ENCODE measurements around the gene TMEM248.

Gene TMEM248

GRCh38 chr7:66921918-66922486, 977 bp downstream of the TMEM248 start:
- H3K27ac ChIP-seq = peak overlapping the region; percentile 90
- no peaks in the 10 kb centered on the region for H3K9me3 ChIP-seq
- H3K4me3 ChIP-seq (ENCODE audit: low read depth in 1 of 2, low read length in 1 of 2) = peak overlapping the region; percentile 67 to 70
- no peak for TF ChIP-seq CTCF (IDR thresholded peaks at IDR 0.05)
- peaks cover 22 to 23% of the 10 kb centered on the region in 2 experiments for H3K4me1 ChIP-seq (ENCODE audit: control insufficient read depth in 1 of 2, insufficient read depth in 1 of 2, low read depth in 1 of 2, low read length in 1 of 2)
- no peaks in the 10 kb centered on the region for H3K27me3 ChIP-seq
- peaks cover 5% of the 10 kb centered on the region for H3K36me3 ChIP-seq

- no peak for TF ChIP-seq CTCF (IDR thresholded peaks at IDR 0.05)
- H3K9me3 ChIP-seq = no peaks in the 10 kb centered on the region
- peaks cover 5% of the 10 kb centered on the region for H3K36me3 ChIP-seq
- H3K4me3 ChIP-seq (ENCODE audit: low read depth in 1 of 2, low read length in 1 of 2) = no peak overlapping the region
- H3K4me1 ChIP-seq (ENCODE audit: control insufficient read depth in 1 of 2, insufficient read depth in 1 of 2, low read depth in 1 of 2, low read length in 1 of 2) = peaks cover 22 to 23% of the 10 kb centered on the region in 2 experiments
- H3K27me3 ChIP-seq = no peaks in the 10 kb centered on the region
- no peak overlapping the region for H3K27ac ChIP-seq
These were observed 4.2 kb downstream of the TMEM248 start for GRCh38 chr7:66925255-66925654.

GRCh38 chr7:66927348-66927948, 6.4 kb downstream of the TMEM248 start:
- H3K9me3 ChIP-seq = no peaks in the 10 kb centered on the region
- no peak overlapping the region for H3K4me3 ChIP-seq (ENCODE audit: low read depth in 1 of 2, low read length in 1 of 2)
- H3K36me3 ChIP-seq = peaks cover 5% of the 10 kb centered on the region
- no peak overlapping the region for H3K27ac ChIP-seq
- no peak for TF ChIP-seq CTCF (IDR thresholded peaks at IDR 0.05)
- H3K4me1 ChIP-seq (ENCODE audit: control insufficient read depth in 1 of 2, insufficient read depth in 1 of 2, low read depth in 1 of 2, low read length in 1 of 2) = peaks cover 7 to 8% of the 10 kb centered on the region in 2 experiments
- H3K27me3 ChIP-seq = no peaks in the 10 kb centered on the region

GRCh38 chr7:66928388-66928787, 7.4 kb downstream of the TMEM248 start:
- H3K9me3 ChIP-seq = no peaks in the 10 kb centered on the region
- no peaks in the 10 kb centered on the region for H3K27me3 ChIP-seq
- peaks cover 5% of the 10 kb centered on the region for H3K36me3 ChIP-seq
- H3K4me3 ChIP-seq (ENCODE audit: low read depth in 1 of 2, low read length in 1 of 2) = no peak overlapping the region
- H3K27ac ChIP-seq = no peak overlapping the region
- no peak for TF ChIP-seq CTCF (IDR thresholded peaks at IDR 0.05)
- no peaks in the 10 kb centered on the region for H3K4me1 ChIP-seq (ENCODE audit: control insufficient read depth in 1 of 2, insufficient read depth in 1 of 2, low read depth in 1 of 2, low read length in 1 of 2)

- H3K27ac ChIP-seq = no peak overlapping the region
- no peaks in the 10 kb centered on the region for H3K27me3 ChIP-seq
- TF ChIP-seq CTCF (IDR thresholded peaks at IDR 0.05) = no peak
- H3K36me3 ChIP-seq = peaks cover 5% of the 10 kb centered on the region
- H3K9me3 ChIP-seq = no peaks in the 10 kb centered on the region
- no peak overlapping the region for H3K4me3 ChIP-seq (ENCODE audit: low read depth in 1 of 2, low read length in 1 of 2)
- no peaks in the 10 kb centered on the region for H3K4me1 ChIP-seq (ENCODE audit: control insufficient read depth in 1 of 2, insufficient read depth in 1 of 2, low read depth in 1 of 2, low read length in 1 of 2)
These were observed 8.1 kb downstream of the TMEM248 start for GRCh38 chr7:66929165-66929564.

Measured in neutrophil (primary cell).